HL-60/S4 treated with phorbol 12-myristate 13-acetate at 8.2 ng/mL for 4 days and 3 days (cell line): ENCODE data around the gene ATP8B3.

Experiments
- in situ Hi-C: fragments of 300-500 bp; cut with MboI; formaldehyde crosslinking; loops from 2 replicates; pipeline ENCODE4 v1.15.0; 2022; ENCODE audit warnings: low sequenced_read_pairs

Gene ATP8B3

GRCh38 chr19:1811942-1812425 is at the start of gene ATP8B3:
Gene ATP8B3 (minus strand): TSS chr19:1812276. CDS start chr19:1811736, 540 bp downstream.
- in situ Hi-C loops = loop anchor here (25.0 kb wide), 1 partner anchor 275 kb away; no protein-coding TSS in a partner anchor

DNA sequence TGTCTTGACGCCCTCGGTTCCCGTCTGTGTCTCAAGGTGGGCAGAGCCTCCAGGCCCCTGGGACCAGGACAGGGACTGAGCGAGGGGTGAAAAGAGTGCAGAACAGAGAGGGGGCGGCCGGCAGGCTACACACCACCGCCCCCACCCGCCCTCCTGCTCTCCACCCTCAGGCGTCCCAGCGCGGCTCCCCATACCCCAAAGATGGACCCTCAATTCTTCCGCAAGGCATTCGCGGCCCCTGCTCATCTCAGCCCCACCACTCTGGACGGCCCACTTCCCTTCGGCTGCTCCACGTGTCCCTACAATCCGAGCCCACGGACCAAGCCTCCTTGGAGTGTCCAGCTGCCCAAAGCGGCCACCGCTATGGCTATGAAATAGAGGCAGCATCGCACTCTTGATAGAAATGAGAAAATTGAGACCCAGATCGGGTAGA is 49.5 kb upstream of the ATP8B3 start:
- in situ Hi-C loops = no loop called here

GRCh38 chr19:1860821-1861598 is 48.9 kb upstream of the ATP8B3 start:
- in situ Hi-C loops = no loop called here

GRCh38 chr19:1860042-1860775 is 48.1 kb upstream of the ATP8B3 start:
- in situ Hi-C loops = no loop called here

GRCh38 chr19:1859331-1859781 is 47.3 kb upstream of the ATP8B3 start:
- in situ Hi-C loops = no loop called here

DNA sequence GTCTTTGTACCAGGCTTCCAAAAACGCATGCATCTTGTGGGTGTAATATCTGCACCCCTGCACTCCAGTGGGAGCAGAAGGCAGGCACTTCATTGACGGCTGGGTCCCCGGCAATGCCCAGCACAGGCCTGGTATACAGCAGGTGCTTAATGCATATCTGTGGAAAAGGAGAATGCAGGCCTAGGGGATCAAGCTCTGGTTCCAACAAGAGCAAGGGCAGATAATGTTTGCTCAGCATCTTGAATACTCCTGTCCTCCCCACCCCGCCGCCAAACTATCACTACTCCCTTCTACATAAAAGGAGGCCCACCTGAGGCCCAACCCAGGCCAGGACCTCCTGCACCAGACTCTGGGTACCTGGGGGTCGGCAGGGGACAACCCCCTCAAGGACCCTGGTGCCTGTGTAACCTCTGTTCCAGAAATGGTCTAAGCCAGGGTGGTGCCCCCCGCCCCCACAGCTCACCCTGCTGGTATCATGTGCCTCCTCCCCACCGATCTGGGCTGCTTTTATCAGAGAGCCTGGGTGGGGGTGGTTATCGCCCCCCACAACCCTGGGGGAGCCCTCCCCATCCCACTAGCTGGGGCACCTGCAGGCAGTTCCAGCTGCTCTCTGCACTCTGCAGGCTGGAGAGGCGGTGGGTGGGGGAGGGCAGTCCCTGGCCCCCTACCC is 46.5 kb upstream of the ATP8B3 start:
- in situ Hi-C loops = no loop called here

DNA sequence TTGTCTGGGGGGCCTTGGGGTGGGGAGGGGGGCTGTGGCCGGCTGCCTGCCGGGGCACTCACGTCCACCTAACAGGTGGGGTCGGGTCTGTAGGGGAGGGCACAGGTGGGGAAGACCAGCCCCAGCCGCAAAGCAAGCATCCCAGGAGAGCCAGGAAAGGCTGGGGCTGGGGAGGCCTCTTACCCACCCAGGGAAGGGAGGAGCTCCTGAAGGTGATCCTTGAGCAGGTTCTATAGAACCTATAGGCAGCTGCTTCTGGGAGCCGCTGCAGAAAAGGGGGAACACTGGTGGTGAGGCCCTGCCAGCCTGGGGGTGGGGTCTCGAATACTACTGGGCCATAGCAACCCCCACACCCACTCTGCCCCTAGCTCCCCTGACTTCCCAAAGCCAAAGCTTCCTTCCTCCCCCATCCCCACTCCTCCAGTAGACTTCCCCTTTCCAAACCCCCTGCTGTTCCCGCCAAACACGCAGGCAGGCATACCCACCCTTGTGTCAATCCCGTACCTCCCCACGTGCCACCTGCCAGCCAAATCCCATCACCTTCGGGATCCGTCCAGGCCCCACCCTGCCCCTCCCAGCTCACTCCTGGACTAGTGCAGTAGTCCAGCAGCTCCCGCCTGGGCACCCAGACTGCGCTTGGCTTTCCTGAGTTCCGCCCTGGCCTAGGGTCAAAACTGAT is 45.7 kb upstream of the ATP8B3 start:
- in situ Hi-C loops = no loop called here

DNA sequence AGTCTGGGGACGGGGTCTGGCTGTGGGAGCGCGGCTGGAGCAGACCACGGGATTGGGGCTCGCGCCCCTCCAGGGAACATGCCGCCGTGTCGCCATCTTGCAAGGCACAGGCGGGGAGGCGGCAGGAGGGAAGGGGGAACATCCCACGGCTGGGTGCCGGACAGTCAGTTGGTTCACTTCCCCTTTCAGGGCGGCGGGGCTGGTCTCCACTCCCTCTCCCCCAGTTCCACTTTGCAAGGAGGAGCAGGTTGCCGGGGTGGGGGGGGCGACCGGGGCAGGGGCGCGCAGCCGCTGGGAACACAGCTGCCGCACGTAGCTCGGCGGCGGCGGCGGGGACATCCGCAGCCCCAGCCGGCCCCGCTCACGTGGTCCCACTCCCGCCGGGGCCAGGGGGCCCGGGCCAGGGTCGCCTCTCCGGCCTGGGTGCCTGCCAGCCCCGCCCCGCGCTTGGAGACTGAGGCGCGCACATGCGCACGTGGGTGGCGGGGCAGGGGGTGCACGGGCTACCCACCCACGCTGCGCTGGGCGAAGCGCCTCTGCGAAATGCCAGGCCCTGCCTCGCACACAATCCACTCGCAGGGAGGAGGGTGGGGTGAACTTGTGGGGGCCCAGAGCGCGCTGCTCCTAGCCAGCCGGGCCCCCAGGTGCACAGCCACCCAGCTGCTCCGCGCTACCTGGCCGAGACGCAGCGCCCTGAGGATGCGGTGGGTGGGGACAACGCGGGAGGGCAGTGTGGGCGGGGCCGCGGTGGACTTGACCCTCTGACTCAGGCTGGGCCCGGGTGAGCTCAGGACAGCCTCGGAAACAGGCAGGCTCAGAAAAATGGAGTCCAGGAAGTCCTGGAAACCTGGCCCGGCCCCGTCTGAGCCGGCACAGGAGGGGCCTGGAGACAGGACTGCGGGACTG is 44.9 kb upstream of the ATP8B3 start:
- in situ Hi-C loops = no loop called here

DNA sequence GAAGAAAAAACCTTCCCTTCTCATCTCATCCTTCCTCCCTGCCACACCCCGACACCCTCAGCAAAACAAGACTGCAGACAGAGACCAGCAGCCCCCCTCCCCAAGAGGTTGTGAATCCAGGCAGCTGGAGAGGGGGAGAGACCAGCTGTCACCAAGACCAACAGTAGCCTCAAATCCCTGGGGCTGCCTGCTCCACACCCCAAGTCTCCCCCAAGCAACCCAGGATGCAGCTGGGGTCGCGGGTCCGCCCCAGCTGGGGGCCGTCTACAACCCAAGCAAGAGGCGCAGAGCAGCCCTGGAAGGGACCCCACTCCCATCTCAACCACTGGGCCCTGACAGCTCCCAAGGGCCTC is 44.2 kb upstream of the ATP8B3 start:
- in situ Hi-C loops = no loop called here

DNA sequence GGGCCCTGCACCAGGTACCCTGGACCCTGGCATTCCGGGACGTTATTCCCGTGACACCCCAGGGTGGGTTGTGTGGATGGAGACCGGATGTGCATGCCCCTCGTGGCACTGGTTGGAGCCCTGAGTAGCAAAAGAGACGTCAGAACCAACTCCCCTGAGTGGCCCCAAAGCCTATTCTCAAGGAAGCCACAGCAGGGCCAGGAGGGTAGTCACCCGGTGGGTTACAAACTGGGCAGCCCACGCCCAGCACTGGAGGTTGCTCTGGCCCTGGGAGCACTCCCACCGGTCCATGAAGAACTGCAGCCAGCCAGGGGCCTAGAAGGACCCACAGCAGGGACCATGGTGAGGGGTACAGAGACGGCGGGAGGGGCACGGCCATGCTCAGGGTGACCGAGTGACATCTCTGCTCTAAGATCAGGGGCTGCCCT is 43.8 kb upstream of the ATP8B3 start:
- in situ Hi-C loops = no loop called here

GRCh38 chr19:1855040-1855827 is 43.2 kb upstream of the ATP8B3 start:
- in situ Hi-C loops = no loop called here

DNA sequence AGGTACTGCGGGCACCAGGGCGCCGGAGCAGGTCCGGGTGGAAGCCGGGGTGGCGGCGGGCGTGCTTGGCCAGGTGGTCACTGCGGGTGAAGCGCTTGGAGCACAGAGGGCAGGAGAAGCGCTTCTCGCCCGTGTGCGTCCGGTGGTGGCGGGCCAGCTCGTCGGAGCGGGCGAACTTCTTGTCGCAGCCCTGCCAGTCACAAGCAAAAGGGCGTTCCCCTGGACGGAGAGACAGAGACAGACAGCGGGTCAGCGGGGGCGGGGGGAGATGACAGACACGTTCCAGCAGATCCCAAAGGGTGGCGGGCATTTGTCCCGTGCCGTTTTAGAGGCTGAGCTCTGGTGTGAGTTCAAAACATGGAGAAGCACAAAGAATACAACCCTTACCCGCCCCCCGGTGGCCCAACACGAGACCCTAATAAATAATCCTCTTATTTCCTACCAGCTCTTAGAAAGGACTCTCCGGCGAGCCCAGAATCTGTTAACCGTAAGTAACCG is 42.5 kb upstream of the ATP8B3 start:
- in situ Hi-C loops = no loop called here

DNA sequence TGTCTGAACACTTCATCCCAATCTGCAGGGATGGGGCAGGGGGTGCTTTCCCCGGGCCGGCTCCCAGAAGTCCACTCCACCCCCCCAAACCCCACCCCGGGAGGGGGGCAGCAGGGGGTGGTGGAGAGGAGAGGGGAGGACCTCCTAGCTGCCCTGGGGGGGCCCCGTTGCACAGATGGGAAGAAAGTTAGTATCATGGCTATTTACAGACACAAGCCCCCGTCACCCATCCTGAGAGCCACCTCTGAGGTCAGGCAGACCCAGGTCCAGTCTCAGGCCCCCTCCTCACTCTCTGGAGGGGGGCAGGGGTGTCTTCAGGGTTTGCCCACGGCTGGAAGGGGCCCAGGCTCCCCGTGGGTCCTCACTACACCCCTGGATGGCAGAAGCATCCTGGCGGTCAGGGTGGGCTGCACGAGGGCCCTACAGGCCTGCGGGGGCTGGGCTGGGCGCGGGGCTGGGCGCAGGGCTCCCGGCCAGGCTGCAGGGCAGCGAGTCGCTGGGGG is 42.0 kb upstream of the ATP8B3 start:
- in situ Hi-C loops = no loop called here

DNA sequence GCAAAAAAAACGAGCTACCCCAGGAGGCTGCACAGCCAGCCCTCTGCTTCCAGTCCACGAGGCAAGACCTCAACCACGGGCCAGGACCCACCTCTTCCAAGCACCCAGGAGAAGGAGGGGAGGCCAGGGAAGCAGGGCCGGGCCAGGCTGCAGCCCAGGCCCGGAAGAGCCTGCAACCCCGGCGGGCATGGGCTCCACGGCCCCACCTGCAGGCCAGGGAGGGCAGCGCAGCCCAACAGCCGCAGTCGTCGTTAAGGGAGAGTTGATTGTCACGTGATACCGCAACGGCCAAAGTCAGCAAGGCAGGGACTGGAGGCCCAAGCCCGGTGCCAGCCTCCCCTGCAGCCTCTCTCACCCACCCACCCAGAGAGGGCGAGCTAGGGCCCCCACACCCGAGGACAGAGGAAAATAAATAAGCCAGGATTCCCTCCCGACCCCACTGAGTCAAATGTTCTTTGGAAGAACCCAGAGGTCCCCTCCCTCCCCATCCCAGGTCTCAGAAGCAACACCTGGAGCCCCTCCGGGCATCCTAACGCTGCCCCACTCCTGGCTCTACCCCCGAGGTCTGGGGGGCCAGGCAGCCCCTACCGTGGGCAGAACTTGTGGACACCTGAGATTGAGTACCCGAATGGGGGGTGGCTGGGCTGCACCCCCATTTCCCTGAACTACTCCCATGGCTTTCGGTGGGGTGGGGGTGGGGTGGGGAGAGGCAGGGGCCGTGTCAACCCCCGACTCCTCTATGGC is 41.4 kb upstream of the ATP8B3 start:
- in situ Hi-C loops = no loop called here

DNA sequence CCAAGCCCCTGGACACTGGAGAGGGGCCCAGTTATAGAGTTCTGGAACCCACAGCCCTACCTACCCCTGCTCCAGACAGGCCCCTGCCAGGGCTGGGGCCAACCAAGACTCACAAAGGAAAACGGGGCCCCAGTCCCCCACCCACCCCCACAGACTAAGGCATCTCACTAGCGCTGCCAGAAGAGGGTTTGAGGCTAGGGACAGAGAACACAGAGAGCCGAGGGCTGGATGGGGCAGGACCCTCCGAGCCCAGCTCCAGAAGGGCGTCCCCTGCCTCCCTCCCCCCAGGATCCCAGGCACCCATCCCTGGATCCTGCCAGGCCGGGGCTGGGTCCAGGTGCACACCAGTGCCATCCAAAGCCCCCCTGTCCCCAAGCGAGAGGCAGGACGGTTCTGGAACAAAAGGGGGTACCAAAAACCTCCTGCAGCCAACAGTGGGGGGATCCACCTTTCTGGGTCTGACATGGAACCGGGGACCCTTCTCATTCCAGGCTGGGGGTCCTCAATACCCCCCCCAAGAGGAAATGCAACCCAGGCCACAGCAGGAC is 40.6 kb upstream of the ATP8B3 start:
- in situ Hi-C loops = no loop called here

DNA sequence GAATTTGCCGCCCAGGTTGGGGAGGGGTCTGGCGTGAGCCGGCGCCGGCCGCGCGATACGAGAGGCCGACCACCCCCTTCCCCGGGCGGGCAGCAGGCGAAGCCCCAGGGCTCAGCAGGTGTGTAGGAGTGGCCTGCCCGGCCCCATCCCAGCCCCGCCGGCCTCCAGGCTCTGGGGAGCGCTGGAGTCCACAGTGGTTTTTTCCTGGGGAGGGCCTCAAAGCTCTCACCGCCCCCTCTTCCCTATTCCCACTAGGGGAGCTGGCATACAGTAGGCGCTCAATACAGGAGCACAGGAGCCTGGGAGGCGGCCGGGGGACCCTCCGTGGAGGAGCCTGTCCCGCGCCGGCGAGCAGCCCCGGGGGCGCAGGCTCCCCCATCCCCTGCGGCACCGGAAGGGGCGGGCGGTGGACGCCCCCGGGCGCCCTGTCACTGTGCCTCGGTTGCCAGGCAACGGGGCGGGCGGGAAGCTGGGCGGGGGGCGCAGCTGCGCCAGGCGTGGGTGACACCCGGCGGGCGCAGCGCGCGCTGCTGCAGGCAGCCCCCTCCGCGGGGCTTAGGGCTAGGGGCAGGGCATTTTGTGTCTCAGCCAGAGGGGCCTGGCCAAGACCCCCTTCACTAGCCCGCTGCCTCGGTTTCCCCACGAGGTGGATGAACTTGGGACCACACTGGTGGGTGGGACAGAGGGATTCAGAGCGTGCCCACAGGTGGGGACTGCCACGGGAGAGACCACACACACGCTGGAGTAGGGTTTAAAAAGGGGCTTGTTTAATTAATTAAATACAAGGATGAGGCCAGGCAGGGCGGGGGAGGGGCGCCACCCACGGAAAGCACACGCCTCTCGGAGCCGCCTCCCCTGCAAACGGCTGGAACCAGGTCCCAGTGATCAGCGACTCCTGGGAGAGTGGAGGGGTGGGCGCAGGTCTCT is 39.8 kb upstream of the ATP8B3 start:
- in situ Hi-C loops = no loop called here
